DOHH2 (cell line): ENCODE data around the gene AFAP1L1.

ENCODE experiments used
- H3F3A ChIP-seq: fragments of 200-600 bp; sonication (generic), shearing (Covaris generic); 2 replicates; pipeline ENCODE4 v1.6.0; 2016; ENCODE audit warnings: antibody characterized with exemption, mild to moderate bottlenecking; ENCODE audit not compliant: control insufficient read depth, insufficient read depth
- H3K27ac ChIP-seq: fragments of 200-600 bp; sonication (generic); 2 replicates; pipeline ENCODE4 v1.5.1; 2014; ENCODE audit warnings: low read depth, mild to moderate bottlenecking, low read length, moderate library complexity
- H3K27me3 ChIP-seq: fragments of 200-600 bp; sonication (generic); 2 replicates; pipeline ENCODE4 v1.6.1; 2014; ENCODE audit warnings: mild to moderate bottlenecking, low read length, mixed read lengths; ENCODE audit not compliant: control insufficient read depth
- H3K36me3 ChIP-seq: fragments of 200-600 bp; sonication (generic); 2 replicates; pipeline ENCODE4 v1.6.1; 2014; ENCODE audit warnings: mild to moderate bottlenecking, low read length, moderate library complexity, mixed read lengths; ENCODE audit not compliant: control insufficient read depth
- H3K4me1 ChIP-seq: fragments of 200-600 bp; sonication (generic); 2 replicates; pipeline ENCODE4 v1.6.1; 2014; ENCODE audit warnings: mild to moderate bottlenecking, low read length, mixed read lengths; ENCODE audit not compliant: control insufficient read depth
- H3K4me2 ChIP-seq: fragments of 200-600 bp; sonication (generic); 2 replicates; pipeline ENCODE4 v1.6.0; 2014; ENCODE audit warnings: mild to moderate bottlenecking, low read length, moderate library complexity
- H3K4me3 ChIP-seq: fragments of 200-600 bp; sonication (generic); 2 replicates; pipeline ENCODE4 v1.5.1; 2014; ENCODE audit warnings: mild to moderate bottlenecking, low read length, mixed read lengths
- H3K79me2 ChIP-seq: fragments of 200-600 bp; sonication (generic); 2 replicates; pipeline ENCODE4 v1.6.1; 2014; ENCODE audit warnings: mild to moderate bottlenecking, low read length, mixed read lengths; ENCODE audit not compliant: control insufficient read depth
- H3K9me2 ChIP-seq: fragments of 200-600 bp; sonication (generic); replicated peaks from 2 replicates; pipeline ENCODE4 v1.6.1; 2014; ENCODE audit warnings: mild to moderate bottlenecking, low read length, mixed read lengths; ENCODE audit not compliant: control insufficient read depth
- H3K9me3 ChIP-seq: fragments of 200-600 bp; sonication (generic); 2 replicates; pipeline ENCODE4 v1.6.1; 2014; ENCODE audit warnings: antibody characterized with exemption, low read length, mixed read lengths; ENCODE audit not compliant: control insufficient read depth, insufficient read depth
- H4K20me1 ChIP-seq: fragments of 200-600 bp; sonication (generic); 2 replicates; pipeline ENCODE4 v1.6.0; 2014; ENCODE audit warnings: low read depth, mild to moderate bottlenecking, antibody characterized with exemption, low read length, moderate library complexity; ENCODE audit not compliant: control insufficient read depth, insufficient read depth
- CTCF ChIP-seq: fragments of 200-600 bp; sonication (generic); IDR thresholded peaks from one replicate; pipeline ENCODE4 v1.5.1; 2014; ENCODE audit warnings: antibody characterized with exemption, mild to moderate bottlenecking, low read depth, low read length; ENCODE audit not compliant: poor library complexity, severe bottlenecking
- EZH2phosphoT487 ChIP-seq: fragments of 200-600 bp; sonication (generic); IDR thresholded peaks from 2 replicates; pipeline ENCODE4 v1.6.1; 2017; ENCODE audit warnings: borderline replicate concordance, mild to moderate bottlenecking, antibody characterized with exemption, low read length, moderate library complexity, mixed read lengths

The AFAP1L1 gene

DNA sequence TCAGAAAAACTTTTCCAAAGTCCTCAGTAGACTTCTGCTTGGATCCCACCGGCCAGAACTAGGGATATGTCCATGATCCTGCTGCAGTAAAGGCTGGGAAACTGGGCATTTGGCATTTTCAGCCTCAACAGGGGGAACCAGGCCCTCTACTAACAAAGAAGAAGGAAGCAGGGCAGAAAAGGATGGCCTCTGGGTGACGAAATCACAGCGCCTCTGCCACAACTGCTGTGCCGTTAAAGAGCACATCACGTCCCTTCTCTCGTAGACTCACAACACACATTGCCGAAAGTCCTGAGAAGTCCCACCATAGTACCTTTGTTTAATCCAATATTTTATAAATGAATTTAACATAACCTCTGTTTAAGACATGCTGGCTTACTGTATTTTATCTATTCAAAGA lies 10.4 kb upstream of the AFAP1L1 start:
- no peak for TF ChIP-seq CTCF
- TF ChIP-seq EZH2phosphoT487 = no peak
- no peak overlapping the region for H3K27ac ChIP-seq
- H3K27me3 ChIP-seq = peaks cover 21% of the 10 kb centered on the region
- no peaks in the 10 kb centered on the region for H3F3A ChIP-seq
- H3K4me1 ChIP-seq = peaks cover 14% of the 10 kb centered on the region
- H3K4me3 ChIP-seq = no peak overlapping the region
- no peaks in the 10 kb centered on the region for H4K20me1 ChIP-seq
- H3K9me2 ChIP-seq = no peaks in the 10 kb centered on the region
- H3K36me3 ChIP-seq = no peaks in the 10 kb centered on the region
- H3K9me3 ChIP-seq = no peaks in the 10 kb centered on the region
- no peak overlapping the region for H3K4me2 ChIP-seq
- H3K79me2 ChIP-seq = no peaks in the 10 kb centered on the region

- Histone ChIP-seq H3K4me2 (no peak overlapping the region), H3K9me3 (no peaks in the 10 kb centered on the region), H4K20me1 (no peaks in the 10 kb centered on the region), H3K27ac (no peak overlapping the region), H3K4me3 (no peak overlapping the region), H3K79me2 (no peaks in the 10 kb centered on the region), H3K9me2 (no peaks in the 10 kb centered on the region), H3F3A (no peaks in the 10 kb centered on the region), H3K4me1 (peaks cover 14% of the 10 kb centered on the region), H3K27me3 (peaks cover 20% of the 10 kb centered on the region), H3K36me3 (no peaks in the 10 kb centered on the region)
- TF ChIP-seq CTCF (no peak), EZH2phosphoT487 (no peak)
These were observed 9.3 kb upstream of the AFAP1L1 start for GRCh38 chr5:149262315-149262714.

DNA sequence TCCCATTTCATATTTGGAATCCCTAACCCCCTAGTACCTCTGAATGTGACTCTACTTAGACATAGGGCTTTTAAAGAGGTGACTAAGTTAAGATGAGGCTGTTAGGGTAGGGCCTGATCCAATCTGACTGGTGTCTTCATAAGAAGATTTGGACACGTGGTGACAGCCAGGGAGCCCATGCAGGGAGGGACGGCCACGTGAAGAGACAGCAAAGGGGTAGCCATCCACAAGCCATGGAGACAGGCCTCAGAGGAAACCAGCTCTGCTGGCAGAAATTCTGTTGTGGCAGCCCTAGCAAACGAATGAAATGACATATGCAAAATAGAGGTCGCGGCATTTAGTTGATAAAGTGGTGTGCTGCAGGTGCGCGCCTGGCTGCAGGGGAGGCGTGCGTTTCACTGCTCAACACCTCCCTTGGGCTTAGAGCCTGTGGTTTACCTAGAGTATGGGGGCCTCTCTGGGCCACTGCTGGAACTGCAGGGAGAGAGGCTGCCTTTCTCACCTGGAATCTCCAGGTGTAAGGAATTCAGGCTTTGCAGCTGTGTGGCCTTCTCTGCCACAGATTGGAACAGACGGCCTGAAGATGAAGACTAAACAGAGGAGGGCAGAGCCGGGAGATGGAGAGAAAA lies 7.1 kb upstream of the AFAP1L1 start:
- Histone ChIP-seq H3K9me2 (no peaks in the 10 kb centered on the region), H3K9me3 (peaks cover 7% of the 10 kb centered on the region), H3K36me3 (no peaks in the 10 kb centered on the region), H3K27ac (no peak overlapping the region), H3K4me2 (peak overlapping the region; percentile 61), H3K79me2 (no peaks in the 10 kb centered on the region), H3K27me3 (peaks cover 10% of the 10 kb centered on the region), H3K4me3 (peak overlapping the region; percentile 24), H3K4me1 (peaks cover 14% of the 10 kb centered on the region), H3F3A (no peaks in the 10 kb centered on the region), H4K20me1 (no peaks in the 10 kb centered on the region)
- TF ChIP-seq EZH2phosphoT487 (no peak), CTCF (peak; percentile 92)
